CD4-positive, alpha-beta T cell treated with Interleukin-17A for 4 hours (primary cell): ENCODE data around the gene VPS9D1.
A peak's percentile ranks its signal among the peaks of the same experiment; 100 is the strongest.
"Not testable (repeated sequence)": the region's sequence is repeated elsewhere in the genome, so short reads cannot be mapped to it uniquely, and the experiment has no call there.

Experiments used
- DNase-seq: peaks from one replicate; pipeline ENCODE4 v3.0.0-alpha.2; 2020; ENCODE audit warnings: mixed read lengths

The VPS9D1 gene

GRCh38 chr16:89691986-89692569 lies 28.6 kb downstream of the VPS9D1 start:
- no peak for DNase-seq

GRCh38 chr16:89691231-89691985 lies 29.3 kb downstream of the VPS9D1 start:
- no peak for DNase-seq

- no peak for DNase-seq
Observed at GRCh38 chr16:89690392-89690901, 30.3 kb downstream of the VPS9D1 start.

- DNase-seq, result not testable (repeated sequence)
Observed at GRCh38 chr16:89689621-89690020, 31.1 kb downstream of the VPS9D1 start.

- no peak for DNase-seq
Observed at GRCh38 chr16:89689142-89689541, 31.6 kb downstream of the VPS9D1 start.

- DNase-seq, result no peak
Observed at GRCh38 chr16:89688395-89688794, 32.3 kb downstream of the VPS9D1 start.

- DNase-seq, result no peak
Observed at GRCh38 chr16:89687092-89687940, 33.4 kb downstream of the VPS9D1 start.

- DNase-seq, result peak; percentile 88
Observed at GRCh38 chr16:89686520-89687091, 34.1 kb downstream of the VPS9D1 start, which contains the start of gene CDK10. Gene CDK10 (plus strand): TSS chr16:89686689. CDS start chr16:89686711, 22 bp downstream.

- DNase-seq, result no peak
Observed at GRCh38 chr16:89685916-89686315, 34.8 kb downstream of the VPS9D1 start.

GRCh38 chr16:89678258-89678657 lies 42.4 kb downstream of the VPS9D1 start:
- no peak for DNase-seq

GRCh38 chr16:89672177-89672941 lies 48.3 kb downstream of the VPS9D1 start:
- DNase-seq, result no peak

GRCh38 chr16:89671565-89671964 lies 49.1 kb downstream of the VPS9D1 start:
- DNase-seq, result not testable (repeated sequence)

GRCh38 chr16:89670496-89671431 lies 49.9 kb downstream of the VPS9D1 start:
- no peak for DNase-seq

- DNase-seq, result no peak
Observed at GRCh38 chr16:89669755-89670154, 50.9 kb downstream of the VPS9D1 start.

- no peak for DNase-seq
Observed at GRCh38 chr16:89668790-89669158, 51.9 kb downstream of the VPS9D1 start.

- DNase-seq, result no peak
Observed at GRCh38 chr16:89667633-89668032, 53.1 kb downstream of the VPS9D1 start.

GRCh38 chr16:89667000-89667399 lies 53.7 kb downstream of the VPS9D1 start:
- DNase-seq, result not testable (repeated sequence)

GRCh38 chr16:89664238-89664637 lies 56.5 kb downstream of the VPS9D1 start:
- DNase-seq, result not testable (repeated sequence)

GRCh38 chr16:89661215-89661614 lies 59.5 kb downstream of the VPS9D1 start:
- no peak for DNase-seq

- DNase-seq, result no peak
Observed at GRCh38 chr16:89660146-89660545, 60.6 kb downstream of the VPS9D1 start.
